ENCODE data around the gene SIGLEC1. TPM values are rescaled to one million over a fixed set of nuclear protein-coding genes. Genes with fewer than 3 reads are reported as not detected.
A peak's percentile ranks its signal among the peaks of the same experiment; 100 is the strongest.

Gene SIGLEC1
- total and polyA plus RNA-seq, 2 experiments from 2014 or later = not detected

GRCh38 chr20:3731944-3732326 lies 19.5 kb upstream of the SIGLEC1 start:
- peaks cover 36% of the 10 kb centered on the region for H3K27me3 ChIP-seq (ENCODE audit: insufficient read depth)
- peak overlapping the region; percentile 61; the same call in 1 of the 2 replicates for H3K4me3 ChIP-seq
- H2AFZ ChIP-seq = peak overlapping the region; percentile 85

More at GRCh38 chr20:3731944-3732326, 19.5 kb upstream of the SIGLEC1 start:
- DNase-seq (ENCODE audit: low spot score) = peak; percentile 54
- Histone ChIP-seq H3K79me2 (replicated peaks; ENCODE audit: insufficient read depth) (no peaks in the 10 kb centered on the region), H3K36me3 (ENCODE audit: insufficient read depth) (no peaks in the 10 kb centered on the region), H4K20me1 (replicated peaks; ENCODE audit: insufficient read depth) (no peaks in the 10 kb centered on the region), H3K4me1 (ENCODE audit: insufficient read depth) (peaks cover 13% of the 10 kb centered on the region), H3K9me2 (ENCODE audit: insufficient read depth) (no peaks in the 10 kb centered on the region), H3K27ac (ENCODE audit: low read depth) (no peak overlapping the region), H3K4me2 (peak overlapping the region; percentile 68), H3F3A (replicated peaks; ENCODE audit: low read depth) (no peaks in the 10 kb centered on the region)
- no peaks in the 10 kb centered on the region; the same call in 2 of the 3 replicates for H3K36me3 Mint-ChIP-seq (ENCODE audit: low read depth)
- TF ChIP-seq EZH2phosphoT487 (IDR thresholded peaks at IDR 0.05; ENCODE audit: unreplicated experiment) = no peak
- no peak for TF ChIP-seq STAT1 (IDR thresholded peaks at IDR 0.05; ENCODE audit: unreplicated experiment)
- no peak for TF ChIP-seq EZH2 (IDR thresholded peaks at IDR 0.05; ENCODE audit: low read depth, unreplicated experiment)
- TF ChIP-seq NANOG (IDR thresholded peaks at IDR 0.05; ENCODE audit: borderline replicate concordance) = no peak
- no peak for TF ChIP-seq ZNF331 (CRISPR knock-in tag; IDR thresholded peaks at IDR 0.05; ENCODE audit: low read depth)
- no peak for TF ChIP-seq CTCF (conservative IDR thresholded peaks at IDR 0.05; ENCODE audit: low read depth in 2 of 2)
- no peak for TF ChIP-seq ETS1 (IDR thresholded peaks at IDR 0.05)
- TF ChIP-seq POLR2AphosphoS5 (IDR thresholded peaks at IDR 0.05; ENCODE audit: low read depth) = no peak
- TF ChIP-seq CREB1 (CRISPR knock-in tag; IDR thresholded peaks at IDR 0.05; ENCODE audit: low read depth) = no peak
- TF ChIP-seq ZNF462 (CRISPR knock-in tag; IDR thresholded peaks at IDR 0.05) = no peak
- no peak for TF ChIP-seq ZNF114 (CRISPR knock-in tag; IDR thresholded peaks at IDR 0.05)
- no peak for TF ChIP-seq JUNB (IDR thresholded peaks at IDR 0.05; ENCODE audit: unreplicated experiment)
- TF ChIP-seq REST (IDR thresholded peaks at IDR 0.05; ENCODE audit: unreplicated experiment) = no peak
- H3K4me1 Mint-ChIP-seq = peaks cover 19% of the 10 kb centered on the region
- peaks cover 32% of the 10 kb centered on the region for H3K27me3 Mint-ChIP-seq (ENCODE audit: insufficient read depth, low read depth, poor library complexity)
- H3K9me3 Mint-ChIP-seq = no peaks in the 10 kb centered on the region; the same call in 1 of the 3 replicates
- H3K27ac Mint-ChIP-seq = no peak overlapping the region
- peak; percentile 42 for ATAC-seq
- H3K4me3 Mint-ChIP-seq = peak overlapping the region; percentile 41; the same call in 1 of the 3 replicates
